Activated T-cell treated with anti-CD3 and anti-CD28 coated beads for 1 hour (primary cell): ENCODE data around the gene ZNF30.
"Not testable (repeated sequence)": the region's sequence is repeated elsewhere in the genome, so short reads cannot be mapped to it uniquely, and the experiment has no call there.

ENCODE experiments used
- DNase-seq: peaks from one replicate; pipeline ENCODE4 v3.0.0-alpha.2; 2020; ENCODE audit warnings: low read depth

The ZNF30 gene

GRCh38 chr19:34926685-34927375, at the start of gene ZNF30:
TSS of gene ZNF30 (plus strand) at chr19:34926903. CDS start at chr19:34929948, 3,045 bp downstream.
- peak; percentile 78 for DNase-seq

GRCh38 chr19:34879563-34879962, 47.1 kb upstream of the ZNF30 start:
- no peak for DNase-seq

GRCh38 chr19:34880034-34880433, 46.7 kb upstream of the ZNF30 start:
- DNase-seq, result no peak

GRCh38 chr19:34881982-34882381, 44.7 kb upstream of the ZNF30 start:
- DNase-seq, result no peak

- no peak for DNase-seq
Observed at GRCh38 chr19:34888091-34888490, 38.6 kb upstream of the ZNF30 start.

GRCh38 chr19:34900245-34900644, 26.5 kb upstream of the ZNF30 start:
- no peak for DNase-seq

GRCh38 chr19:34904664-34905527, 21.8 kb upstream of the ZNF30 start:
- DNase-seq, result no peak

GRCh38 chr19:34910770-34911169, 15.9 kb upstream of the ZNF30 start:
- no peak for DNase-seq

- not testable (repeated sequence) for DNase-seq
Observed at GRCh38 chr19:34917144-34917543, 9.6 kb upstream of the ZNF30 start.

GRCh38 chr19:34918190-34918589, 8.5 kb upstream of the ZNF30 start:
- no peak for DNase-seq

- DNase-seq, result not testable (repeated sequence)
Observed at GRCh38 chr19:34920090-34920786, 6.5 kb upstream of the ZNF30 start.

- DNase-seq, result no peak
Observed at GRCh38 chr19:34925278-34925855, 1.3 kb upstream of the ZNF30 start.

GRCh38 chr19:34926361-34926684, 380 bp upstream of the ZNF30 start:
- DNase-seq, result no peak

- no peak for DNase-seq
Observed at GRCh38 chr19:34932494-34932893, 5.8 kb downstream of the ZNF30 start.

GRCh38 chr19:34936184-34936583, 9.5 kb downstream of the ZNF30 start:
- no peak for DNase-seq

GRCh38 chr19:34938886-34939285, 12.2 kb downstream of the ZNF30 start:
- no peak for DNase-seq

- no peak for DNase-seq
Observed at GRCh38 chr19:34943861-34944573, 17.3 kb downstream of the ZNF30 start.

GRCh38 chr19:34953092-34953491, 26.4 kb downstream of the ZNF30 start:
- no peak for DNase-seq

GRCh38 chr19:34957830-34958751, 31.4 kb downstream of the ZNF30 start:
- DNase-seq, result no peak

- DNase-seq, result no peak
Observed at GRCh38 chr19:34959021-34959420, 32.3 kb downstream of the ZNF30 start.
